ENCODE measurements around the gene SMIM44. TPM values are rescaled to one million over a fixed set of nuclear protein-coding genes. Genes with fewer than 3 reads are reported as not detected.
"Not testable (repeated sequence)": the region's sequence is repeated elsewhere in the genome, so short reads cannot be mapped to it uniquely, and the experiment has no call there.

Gene SMIM44
- polyA plus RNA-seq, 6 donors from 2014 or later, result not detected

- Mint-ChIP-seq H3K4me3 (no peak overlapping the region), H3K27ac (peak overlapping the region in 3 of 6 donors; percentile 44 to 81 (median 61)), H3K4me1 (peaks cover 37 to 74% (median 63%) of the 10 kb centered on the region in 3 donors), H3K36me3 (peaks cover 0 to 11% of the 10 kb centered on the region in 2 donors), H3K27me3 (no peaks in the 10 kb centered on the region), H3K9me3 (no peaks in the 10 kb centered on the region)
- DNase-seq (no peak), ATAC-seq (ENCODE audit: low read depth in 2 of 2) (no peak)
These were observed 30.2 kb upstream of the SMIM44 start for GRCh38 chr19:3513229-3514140.

- ATAC-seq (ENCODE audit: low read depth in 2 of 2) (no peak), DNase-seq (no peak)
- H3K9me3 Mint-ChIP-seq, result no peaks in the 10 kb centered on the region
- H3K36me3 Mint-ChIP-seq, result peaks cover 0 to 11% of the 10 kb centered on the region in 2 donors
- no peaks in the 10 kb centered on the region for H3K27me3 Mint-ChIP-seq
- peak overlapping the region in 1 of 8 donors; percentile 36 for H3K4me3 Mint-ChIP-seq
- peaks cover 37 to 69% (median 68%) of the 10 kb centered on the region in 3 donors for H3K4me1 Mint-ChIP-seq
- no peak overlapping the region for H3K27ac Mint-ChIP-seq
These were observed 29.5 kb upstream of the SMIM44 start for GRCh38 chr19:3512562-3513228.

GRCh38 chr19:3511506-3512251 is 28.4 kb upstream of the SMIM44 start:
- Mint-ChIP-seq H3K27me3 (no peaks in the 10 kb centered on the region), H3K27ac (peak overlapping the region in 1 of 6 donors; percentile 64), H3K9me3 (no peaks in the 10 kb centered on the region), H3K4me3 (peak overlapping the region in 1 of 8 donors; percentile 22), H3K4me1 (peaks cover 42 to 72% (median 69%) of the 10 kb centered on the region in 3 donors), H3K36me3 (peaks cover 0 to 11% of the 10 kb centered on the region in 2 donors)
- ATAC-seq (ENCODE audit: low read depth in 2 of 2) (no peak), DNase-seq (no peak)

- no peaks in the 10 kb centered on the region for H3K27me3 Mint-ChIP-seq
- DNase-seq (no peak), ATAC-seq (ENCODE audit: low read depth in 2 of 2) (no peak)
- H3K4me1 Mint-ChIP-seq, result peaks cover 42 to 67% (median 65%) of the 10 kb centered on the region in 3 donors
- H3K27ac Mint-ChIP-seq, result peak overlapping the region in 1 of 6 donors; percentile 89
- H3K4me3 Mint-ChIP-seq, result peak overlapping the region in 1 of 8 donors; percentile 48
- H3K36me3 Mint-ChIP-seq, result peaks cover 0 to 11% of the 10 kb centered on the region in 2 donors
- no peaks in the 10 kb centered on the region for H3K9me3 Mint-ChIP-seq
These were observed 27.5 kb upstream of the SMIM44 start for GRCh38 chr19:3510727-3511126.

GRCh38 chr19:3509566-3509989 is 26.3 kb upstream of the SMIM44 start:
- DNase-seq, result no peak

GRCh38 chr19:3508771-3509535 is 25.7 kb upstream of the SMIM44 start:
- Mint-ChIP-seq H3K36me3 (peaks cover 0 to 11% of the 10 kb centered on the region in 2 donors), H3K4me3 (peak overlapping the region; percentile 52 to 89 (median 70)), H3K27ac (peak overlapping the region in 5 of 6 donors; percentile 63 to 98 (median 88)), H3K9me3 (no peaks in the 10 kb centered on the region), H3K27me3 (no peaks in the 10 kb centered on the region), H3K4me1 (peaks cover 40 to 64% (median 60%) of the 10 kb centered on the region in 3 donors)
- ATAC-seq (ENCODE audit: low read depth in 2 of 2) (no peak), DNase-seq (no peak)

More at GRCh38 chr19:3509566-3509989, 26.3 kb upstream of the SMIM44 start:
- Mint-ChIP-seq H3K9me3 (no peaks in the 10 kb centered on the region), H3K27ac (peak overlapping the region in 4 of 6 donors; percentile 42 to 68 (median 48)), H3K27me3 (no peaks in the 10 kb centered on the region), H3K36me3 (peaks cover 0 to 11% of the 10 kb centered on the region in 2 donors), H3K4me3 (peak overlapping the region; percentile 23 to 89 (median 62)), H3K4me1 (peaks cover 43 to 70% (median 65%) of the 10 kb centered on the region in 3 donors)
- no peak for ATAC-seq (ENCODE audit: low read depth in 2 of 2)

GRCh38 chr19:3508121-3508661 is 24.9 kb upstream of the SMIM44 start:
- ATAC-seq (ENCODE audit: low read depth in 2 of 2); DNase-seq; H3K27me3 Mint-ChIP-seq; H3K9me3 Mint-ChIP-seq: not testable (repeated sequence)
- Mint-ChIP-seq H3K4me1 (peaks cover 36 to 59% (median 55%) of the 10 kb centered on the region in 3 donors), H3K27ac (peak overlapping the region in 3 of 6 donors; percentile 63 to 98 (median 82)), H3K4me3 (peak overlapping the region; percentile 48 to 93 (median 68)), H3K36me3 (peaks cover 0 to 11% of the 10 kb centered on the region in 2 donors)

- Mint-ChIP-seq H3K9me3 (no peaks in the 10 kb centered on the region), H3K4me3 (peak overlapping the region; percentile 88 to 96 (median 93)), H3K36me3 (peaks cover 0 to 11% of the 10 kb centered on the region in 2 donors), H3K4me1 (peaks cover 36 to 59% (median 54%) of the 10 kb centered on the region in 3 donors), H3K27me3 (no peaks in the 10 kb centered on the region), H3K27ac (peak overlapping the region in 5 of 6 donors; percentile 44 to 98 (median 86))
- DNase-seq, result no peak
- ATAC-seq (ENCODE audit: low read depth in 2 of 2), result no peak
These were observed 24.3 kb upstream of the SMIM44 start for GRCh38 chr19:3507371-3508120.

- Mint-ChIP-seq H3K36me3 (peaks cover 0 to 11% of the 10 kb centered on the region in 2 donors), H3K9me3 (no peaks in the 10 kb centered on the region), H3K27me3 (no peaks in the 10 kb centered on the region), H3K4me3 (peak overlapping the region; percentile 88 to 96 (median 93)), H3K4me1 (peaks cover 32 to 54% (median 46%) of the 10 kb centered on the region in 3 donors), H3K27ac (peak overlapping the region; percentile 39 to 98 (median 94))
- ATAC-seq (ENCODE audit: low read depth in 2 of 2), result peak; percentile 5 to 6
- DNase-seq, result peak; percentile 29
These were observed 23.4 kb upstream of the SMIM44 start for GRCh38 chr19:3506384-3507340.

GRCh38 chr19:3505598-3506383 is 22.6 kb upstream of the SMIM44 start, which contains the start of gene FZR1:
FZR1 (plus strand) TSS chr19:3506311; CDS start chr19:3522990, 16,679 bp downstream.
- Mint-ChIP-seq H3K9me3 (peaks cover 0 to 3% (median 0%) of the 10 kb centered on the region in 7 donors), H3K4me3 (peak within 1 kb of the TSS; percentile 89 to 96 (median 95))

More at GRCh38 chr19:3505598-3506383, 22.6 kb upstream of the SMIM44 start, which contains the start of gene FZR1:
- Mint-ChIP-seq H3K4me1 (peaks cover 35 to 49% (median 48%) of the 10 kb centered on the region in 3 donors), H3K27me3 (no peaks in the 10 kb centered on the region), H3K36me3 (peaks cover 0 to 11% of the 10 kb centered on the region in 2 donors), H3K27ac (peak within 1 kb of the TSS; percentile 98 to 100 (median 100))
- DNase-seq, result peak; percentile 100
- peak; percentile 84 to 90 for ATAC-seq (ENCODE audit: low read depth in 2 of 2)

Data from naive B cell (primary cell).